NCI-H1105 (cell line): ENCODE data around the gene COQ10A.

ENCODE experiments used
- DNase-seq: peaks from one replicate; lab custom pipeline; 2025; lab: John Stamatoyannopoulos, UW

The COQ10A gene

GRCh38 chr12:56315622-56316473 lies 49.1 kb downstream of the COQ10A start, which contains the start of gene CNPY2:
TSS of gene CNPY2 (minus strand) at chr12:56315988. CDS start at chr12:56315217, 771 bp downstream.
- DNase-seq = peak; percentile 93

GRCh38 chr12:56317675-56318074 lies 50.9 kb downstream of the COQ10A start:
- no peak for DNase-seq
